Lower leg skin (tissue), 4 donors: Measurements from ENCODE around the gene CEP170B. TPM values are rescaled to one million over a fixed set of nuclear protein-coding genes. Genes with fewer than 3 reads are reported as not detected.

Source experiments
- DNase-seq, 2 donors: peaks; one replicate each; pipeline ENCODE4 v3.0.0-alpha.2; 2019; ENCODE audit warnings: low spot score in 2 of 2
- H3K4me3 ChIP-seq: fragments of 200-600 bp; sonication (generic); 2 replicates; pipeline ENCODE4 v1.5.1; 2017; ENCODE audit warnings: mild to moderate bottlenecking, low read depth; ENCODE audit not compliant: poor library complexity, severe bottlenecking
- POLR2A ChIP-seq, 2 donors: fragments of 450-650 bp; IDR thresholded peaks; one replicate each; pipeline ENCODE4 v1.6.1; 2016 to 2017; ENCODE audit warnings: antibody characterized with exemption in 2 of 2, mild to moderate bottlenecking in 1 of 2, moderate library complexity in 1 of 2
- WGBS, 2 donors: methylation state at CpG; one replicate each; pipeline ENCODE4 v1.1.5; 2018; 5-methylcytosine and 5-hydroxymethylcytosine counted together
- intact Hi-C: fragments of 100-400 bp; cut with DNase I; formaldehyde crosslinking; loops from one replicate; pipeline ENCODE4 v1.15.0; 2023; ENCODE audit warnings: low total_unique reads
- total RNA-seq, 4 donors: library from RNA; depleted of rRNA; stranded (reverse); fragments of >200 nt; gene quantifications; one replicate each; pipeline ENCODE4 v1.1.0, GENCODE V29; 2016
- TF ChIP-seq, protein P1 (sequence below), 3 donors: fragments of 450-650 bp; IDR thresholded peaks; one replicate each; pipeline ENCODE4 v1.5.1; 2016; ENCODE audit warnings: antibody characterized with exemption in 3 of 3, mild to moderate bottlenecking in 3 of 3, moderate library complexity in 2 of 3

The CEP170B gene
- total RNA-seq, 4 donors from 2014 or later = 41.8 to 80.8 (median 58.5) TPM

DNA sequence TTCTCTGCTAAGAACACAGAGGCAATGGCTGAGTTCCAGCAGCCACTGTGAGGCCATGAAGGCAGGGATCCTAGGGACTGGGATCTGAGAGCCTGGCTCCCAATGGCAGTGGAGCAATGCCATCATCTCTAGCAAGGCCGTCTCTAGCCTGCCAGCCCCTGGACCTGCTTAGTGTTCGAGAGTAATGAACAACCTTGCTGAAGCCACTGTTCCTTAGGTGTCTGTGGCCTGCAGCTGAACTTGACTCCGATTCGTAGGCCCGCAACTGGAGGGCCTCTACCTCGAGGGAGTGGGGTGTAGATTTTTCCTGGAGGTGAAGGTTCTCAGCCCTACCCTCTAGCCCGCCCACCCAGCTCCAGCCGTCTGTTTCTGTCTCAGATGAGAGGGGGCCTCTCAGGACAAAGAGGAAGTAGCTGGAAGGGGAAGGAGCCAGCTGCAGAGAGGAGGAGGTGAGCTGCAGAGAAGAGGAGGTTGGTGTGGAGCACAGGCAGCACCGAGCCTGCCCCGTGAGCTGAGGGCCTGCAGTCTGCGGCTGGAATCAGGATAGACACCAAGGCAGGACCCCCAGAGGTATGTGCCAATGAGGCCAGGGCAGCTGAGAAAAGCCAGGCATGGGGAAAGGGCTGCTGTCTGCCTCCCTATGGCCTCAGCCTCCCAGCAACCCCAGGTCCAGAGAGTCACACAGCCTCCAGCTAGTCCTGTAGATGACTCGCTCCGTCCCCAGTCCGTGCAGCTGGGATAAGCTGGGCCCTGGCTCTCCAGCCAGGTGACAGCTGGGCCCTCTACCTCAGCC lies 59.5 kb downstream of the CEP170B start, which contains the start of gene PLD4:
Gene PLD4 (plus strand): TSS at position 459 of the 793 bp plus-strand sequence. CDS start 2,262 bp downstream, outside the sequence.
- TF ChIP-seq, protein P1, sequence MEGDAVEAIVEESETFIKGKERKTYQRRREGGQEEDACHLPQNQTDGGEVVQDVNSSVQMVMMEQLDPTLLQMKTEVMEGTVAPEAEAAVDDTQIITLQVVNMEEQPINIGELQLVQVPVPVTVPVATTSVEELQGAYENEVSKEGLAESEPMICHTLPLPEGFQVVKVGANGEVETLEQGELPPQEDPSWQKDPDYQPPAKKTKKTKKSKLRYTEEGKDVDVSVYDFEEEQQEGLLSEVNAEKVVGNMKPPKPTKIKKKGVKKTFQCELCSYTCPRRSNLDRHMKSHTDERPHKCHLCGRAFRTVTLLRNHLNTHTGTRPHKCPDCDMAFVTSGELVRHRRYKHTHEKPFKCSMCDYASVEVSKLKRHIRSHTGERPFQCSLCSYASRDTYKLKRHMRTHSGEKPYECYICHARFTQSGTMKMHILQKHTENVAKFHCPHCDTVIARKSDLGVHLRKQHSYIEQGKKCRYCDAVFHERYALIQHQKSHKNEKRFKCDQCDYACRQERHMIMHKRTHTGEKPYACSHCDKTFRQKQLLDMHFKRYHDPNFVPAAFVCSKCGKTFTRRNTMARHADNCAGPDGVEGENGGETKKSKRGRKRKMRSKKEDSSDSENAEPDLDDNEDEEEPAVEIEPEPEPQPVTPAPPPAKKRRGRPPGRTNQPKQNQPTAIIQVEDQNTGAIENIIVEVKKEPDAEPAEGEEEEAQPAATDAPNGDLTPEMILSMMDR (IDR thresholded peaks at IDR 0.05) = no peak
- no peak for TF ChIP-seq POLR2A (IDR thresholded peaks at IDR 0.05)
- DNase-seq = peak in 1 of 2 donors; percentile 65
- intact Hi-C loops = no loop called here
- 66 to 83% methylated on average over 11 to 13 of the region's 14 CpGs for WGBS, 2 donors
- H3K4me3 ChIP-seq = no peak within 1 kb of the TSS

DNA sequence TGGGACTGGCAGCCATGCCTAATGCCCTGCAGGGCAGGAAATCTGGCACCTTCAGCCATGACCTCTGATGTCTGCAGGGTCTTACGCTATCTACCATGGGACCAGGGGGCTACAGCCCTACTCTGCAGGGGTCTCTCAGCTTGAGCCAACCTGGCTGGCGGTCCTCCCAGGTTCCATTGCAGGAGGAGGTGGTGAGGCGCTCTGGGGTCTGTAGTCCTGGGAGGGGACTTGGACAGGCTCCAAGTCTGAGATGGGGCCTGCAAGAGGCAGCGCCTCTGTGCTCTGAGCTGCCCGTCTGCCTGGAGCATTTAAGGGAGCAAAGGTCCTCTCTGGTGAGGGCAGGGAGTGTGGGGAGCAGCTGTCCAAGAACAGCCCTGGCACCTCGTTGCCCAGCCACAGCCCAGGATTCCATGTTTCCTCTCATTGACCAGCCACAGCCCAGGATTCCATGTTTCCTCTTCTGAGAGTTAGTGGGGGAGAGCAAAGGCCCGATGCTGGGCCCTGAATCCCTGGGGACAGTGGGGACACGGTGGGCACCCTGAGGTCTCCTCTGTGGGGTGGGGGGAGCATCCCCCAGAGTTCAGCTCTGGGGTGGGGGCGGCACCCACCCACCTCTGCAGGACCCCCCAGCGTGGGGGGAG lies 60.3 kb downstream of the CEP170B start:
- H3K4me3 ChIP-seq = no peak overlapping the region
- TF ChIP-seq POLR2A (IDR thresholded peaks at IDR 0.05) = no peak
- TF ChIP-seq, protein P1 (IDR thresholded peaks at IDR 0.05) = no peak
- DNase-seq = peak in 1 of 2 donors; percentile 83
- 65 to 66% methylated on average over 6 to 9 of the region's 10 CpGs for WGBS, 2 donors
- intact Hi-C loops = no loop called here

DNA sequence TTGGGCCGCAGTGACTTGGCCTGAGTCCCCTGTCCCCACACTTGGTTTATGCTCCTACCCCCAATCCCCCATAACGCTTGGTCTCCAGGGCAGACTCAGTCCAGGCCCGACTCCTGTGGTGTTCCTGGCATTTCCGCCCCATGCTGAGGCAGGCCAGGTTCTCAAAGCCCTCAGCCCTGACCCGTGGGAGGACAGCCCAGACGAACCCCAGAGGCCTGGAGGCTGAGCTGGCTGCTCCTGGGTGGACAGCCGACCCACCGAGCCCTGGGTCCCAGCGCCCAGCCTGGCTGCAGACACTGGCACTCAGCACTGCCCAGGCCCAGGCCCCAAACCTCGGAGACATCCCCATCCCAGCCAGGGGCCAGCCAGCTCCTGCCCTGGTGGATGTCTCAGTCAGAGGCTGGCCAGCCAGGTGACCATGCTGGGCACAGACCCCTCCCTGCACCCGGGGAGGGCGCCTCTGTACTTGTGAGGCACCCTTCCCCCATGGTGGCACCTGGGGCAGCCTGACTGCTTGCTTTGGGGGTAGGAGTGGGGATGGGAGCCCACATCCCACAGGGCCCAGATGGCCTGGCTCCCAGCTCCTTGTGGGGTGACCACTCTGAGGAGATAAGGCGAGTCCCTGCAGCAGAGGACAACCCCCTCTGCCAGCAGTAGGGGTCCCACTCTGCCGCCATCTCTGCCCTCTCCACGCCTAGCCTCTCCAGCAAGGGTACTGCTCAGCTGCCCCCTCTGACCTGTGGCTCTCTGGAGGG lies 61.0 kb downstream of the CEP170B start:
- no peak overlapping the region for H3K4me3 ChIP-seq
- no peak for TF ChIP-seq POLR2A (IDR thresholded peaks at IDR 0.05)
- TF ChIP-seq, protein P1 (IDR thresholded peaks at IDR 0.05) = no peak
- intact Hi-C loops = no loop called here
- 82 to 89% methylated on average over 6 to 15 of the region's 15 CpGs for WGBS, 2 donors
- DNase-seq = peak in 1 of 2 donors; percentile 83

DNA sequence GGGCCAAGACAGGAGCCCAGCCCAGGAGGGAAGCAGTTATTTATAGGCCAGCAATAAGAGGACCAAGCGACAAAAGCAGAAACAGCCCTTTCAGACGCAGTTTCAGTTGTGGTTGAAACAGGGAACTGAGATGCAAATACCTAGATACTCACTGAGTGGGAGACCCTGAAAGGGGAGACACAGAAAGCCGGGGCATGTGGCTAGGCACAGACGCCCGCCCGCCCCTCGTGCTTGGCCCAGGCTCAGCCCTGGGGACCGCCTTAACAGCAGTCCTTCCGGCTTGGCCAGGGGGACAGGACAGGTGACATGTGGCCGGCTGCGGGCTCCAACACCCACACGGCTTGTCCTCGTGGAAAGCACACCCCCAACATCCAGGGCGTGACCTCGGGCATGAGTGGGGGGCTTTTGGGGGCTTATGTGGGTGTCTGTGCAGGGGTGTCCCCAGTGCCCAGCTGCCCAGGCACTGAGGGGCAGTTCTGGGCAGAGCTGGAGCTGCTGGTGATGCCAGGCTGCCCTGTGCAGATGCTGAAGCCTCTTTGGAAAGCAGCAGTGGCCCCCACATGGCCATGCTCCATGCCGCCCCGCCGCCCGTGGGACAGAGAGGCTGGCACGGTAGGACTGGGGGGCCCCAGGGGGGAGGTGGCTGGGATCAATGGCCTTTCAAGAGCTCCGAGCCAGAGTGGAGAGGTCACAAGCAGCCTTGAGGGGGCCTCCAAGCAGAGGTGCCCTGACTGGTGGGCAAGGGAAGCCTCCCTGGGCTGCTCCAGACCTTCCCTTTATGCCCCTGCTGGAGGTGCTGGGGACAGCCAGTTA lies 61.8 kb downstream of the CEP170B start:
- peak in 1 of 2 donors; percentile 84 for DNase-seq
- intact Hi-C loops = no loop called here
- no peak overlapping the region for H3K4me3 ChIP-seq
- 70 to 71% methylated on average over 13 to 21 of the region's 21 CpGs for WGBS, 2 donors
- no peak for TF ChIP-seq POLR2A (IDR thresholded peaks at IDR 0.05)
- TF ChIP-seq, protein P1 (IDR thresholded peaks at IDR 0.05) = no peak

DNA sequence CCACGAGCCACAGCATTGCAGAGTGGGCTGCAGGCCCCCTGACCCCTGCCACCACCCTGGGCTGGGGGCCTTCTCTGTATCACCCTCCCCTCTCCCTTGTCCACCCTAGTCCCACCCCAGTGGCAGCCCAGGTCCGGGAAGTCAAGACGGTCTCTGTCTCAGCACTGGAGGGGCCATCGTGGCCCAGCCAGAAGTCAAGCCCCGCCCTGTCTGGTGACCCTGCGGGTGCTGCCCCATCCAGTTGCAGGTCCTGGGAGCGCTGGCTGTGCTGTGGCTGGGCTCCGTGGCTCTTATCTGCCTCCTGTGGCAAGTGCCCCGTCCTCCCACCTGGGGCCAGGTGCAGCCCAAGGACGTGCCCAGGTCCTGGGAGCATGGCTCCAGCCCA lies 62.4 kb downstream of the CEP170B start:
- no peak for DNase-seq
- intact Hi-C loops = no loop called here
- 58 to 72% methylated on average over 7 to 10 of the region's 10 CpGs for WGBS, 2 donors
- no peak for TF ChIP-seq POLR2A (IDR thresholded peaks at IDR 0.05)
- no peak overlapping the region for H3K4me3 ChIP-seq
